GM12878 (cell line): ENCODE data around the gene CXCL8. TPM values are rescaled to one million over a fixed set of nuclear protein-coding genes. Genes with fewer than 3 reads are reported as not detected.

Experiments used
- ATAC-seq: fragments of 200-7000 bp; cut with Tn5 transposase; 3 replicates; pipeline ENCODE4 v1.9.1; 2020; ENCODE audit warnings: mild to moderate bottlenecking, moderate library complexity
- BruUV-seq: library from RNA; stranded (reverse); fragments of 400-500 nt; replicated peaks from 2 replicates; lab custom pipeline; 2021; lab: Mats Ljungman, UMichigan
- CTCF ChIA-PET: fragments of 300-600 bp; sonication (Branson Sonifier 250); formaldehyde crosslinking; extraction: SDS; loops from one replicate; lab custom pipeline; 2021; ENCODE audit warnings: inconsistent platforms; lab: Yijun Ruan, JAX
- POLR2A ChIA-PET: fragments of 350-600 bp; formaldehyde crosslinking; extraction: SDS; loops from one replicate; lab custom pipeline; 2021; ENCODE audit warnings: inconsistent platforms; lab: Charles Lee
- RAD21 ChIA-PET: fragments of 300-600 bp; sonication (Branson Sonifier 250); formaldehyde crosslinking; loops from one replicate; lab custom pipeline; 2023; ENCODE audit warnings: antibody characterized with exemption; ENCODE audit not compliant: unreplicated experiment; lab: Charles Lee
- SMC1A ChIA-PET: fragments of 300-600 bp; sonication (Branson Sonifier 250); formaldehyde crosslinking; loops from one replicate; lab custom pipeline; 2023; ENCODE audit not compliant: unreplicated experiment, uncharacterized antibody; lab: Charles Lee
- DNase-seq: peaks from one replicate; pipeline ENCODE4 v3.0.0-alpha.2; 2011; ENCODE audit warnings: low read depth, low spot score
- FAIRE-seq: peaks from 3 replicates; lab custom pipeline; 2011; peaks lifted over from hg19 to GRCh38; lab: Jason Lieb, UNC
- H2AFZ ChIP-seq: 2 replicates; pipeline ENCODE4 v1.6.0; 2011; ENCODE audit warnings: low read depth, low read length, control low read depth; ENCODE audit not compliant: control insufficient read depth
- H3K27ac ChIP-seq: 2 replicates; pipeline ENCODE4 v1.5.1; 2011; ENCODE audit warnings: control low read depth; ENCODE audit not compliant: control insufficient read depth, insufficient read depth
- H3K27me3 ChIP-seq, 2 experiments: replicated peaks in 1 of 2; 2 replicates each; pipeline versions ENCODE4 v1.6.0 to v1.6.1; 2011; ENCODE audit warnings: low read length in 1 of 2; ENCODE audit not compliant: control insufficient read depth in 2 of 2, insufficient read depth in 2 of 2
- H3K36me3 ChIP-seq, 2 experiments: 2 replicates each; pipeline ENCODE4 v1.5.1; 2011; ENCODE audit warnings: low read length in 1 of 2; ENCODE audit not compliant: control insufficient read depth in 2 of 2, insufficient read depth in 2 of 2
- H3K4me1 ChIP-seq: 2 replicates; pipeline ENCODE4 v1.6.1; 2011; ENCODE audit warnings: mild to moderate bottlenecking, low read length, moderate library complexity, mixed read lengths; ENCODE audit not compliant: control insufficient read depth, insufficient read depth
- H3K4me2 ChIP-seq: 2 replicates; pipeline ENCODE4 v1.6.0; 2011; ENCODE audit warnings: control low read depth; ENCODE audit not compliant: control insufficient read depth, insufficient read depth
- H3K4me3 ChIP-seq: fragments of 200-600 bp; sonication (generic); 2 replicates; pipeline ENCODE4 v1.5.1; 2016
- H3K79me2 ChIP-seq: 2 replicates; pipeline ENCODE4 v1.6.0; 2011; ENCODE audit warnings: low read length; ENCODE audit not compliant: control insufficient read depth, insufficient read depth
- H3K9ac ChIP-seq: 2 replicates; pipeline ENCODE4 v1.8.0; 2011; ENCODE audit warnings: low read length, control low read depth, mixed read lengths; ENCODE audit not compliant: control insufficient read depth, insufficient read depth
- H3K9me3 ChIP-seq: replicated peaks from 3 replicates; pipeline ENCODE4 v1.5.1; 2011; ENCODE audit warnings: mild to moderate bottlenecking, low read length; ENCODE audit not compliant: control insufficient read depth, insufficient read depth
- H4K20me1 ChIP-seq: 2 replicates; pipeline ENCODE4 v1.6.0; 2011; ENCODE audit not compliant: control insufficient read depth, insufficient read depth
- CHD4 ChIP-seq: fragments of 200-600 bp; sonication (generic); IDR thresholded peaks from 2 replicates; pipeline ENCODE4 v1.6.1; 2016; ENCODE audit warnings: mild to moderate bottlenecking
- CREB1 ChIP-seq: IDR thresholded peaks from 2 replicates; pipeline ENCODE4 v1.6.1; 2012; ENCODE audit warnings: low read depth, mild to moderate bottlenecking, inconsistent platforms
- IKZF2 ChIP-seq, 2 experiments: fragments of 450-650 bp; IDR thresholded peaks; 2 replicates each; pipeline ENCODE4 v1.6.1; 2017; ENCODE audit warnings: mild to moderate bottlenecking in 2 of 2, moderate library complexity in 2 of 2
- NBN ChIP-seq: fragments of 450-650 bp; IDR thresholded peaks from 2 replicates; pipeline ENCODE4 v1.6.1; 2016
- NFYB ChIP-seq: IDR thresholded peaks from 2 replicates; pipeline ENCODE4 v1.6.1; 2011; ENCODE audit warnings: low read depth, mild to moderate bottlenecking, low read length, improper control_type of control experiment, moderate library complexity; ENCODE audit not compliant: insufficient read depth
- NKRF ChIP-seq: fragments of 450-650 bp; conservative IDR thresholded peaks from 2 replicates; pipeline ENCODE4 v1.6.1; 2017; ENCODE audit warnings: mild to moderate bottlenecking, moderate library complexity
- REST ChIP-seq: IDR thresholded peaks from 2 replicates; pipeline ENCODE4 v1.6.1; 2012; ENCODE audit warnings: mild to moderate bottlenecking, low read depth, low read length
- SIN3A ChIP-seq: IDR thresholded peaks from 2 replicates; pipeline ENCODE4 v1.6.1; 2012; ENCODE audit warnings: low read depth, low read length, improper control_type of control experiment
- SMAD5 ChIP-seq: IDR thresholded peaks from 2 replicates; pipeline ENCODE4 v1.6.1; 2016; ENCODE audit warnings: antibody characterized with exemption, low read depth
- TARDBP ChIP-seq: IDR thresholded peaks from 2 replicates; pipeline ENCODE4 v1.6.1; 2016; ENCODE audit warnings: borderline replicate concordance
- WRNIP1 ChIP-seq: IDR thresholded peaks from 2 replicates; pipeline ENCODE4 v1.6.1; 2011; ENCODE audit warnings: low read depth, low read length, improper control_type of control experiment, borderline replicate concordance
- YBX1 ChIP-seq: fragments of 450-650 bp; IDR thresholded peaks from 2 replicates; pipeline ENCODE4 v1.6.1; 2016; ENCODE audit warnings: antibody characterized with exemption
- WGBS: methylation state at CpG from one replicate; pipeline ENCODE4 v1.1.6; 2016; ENCODE audit warnings: low lambda C conversion rate; ENCODE audit not compliant: insufficient replicate concordance, insufficient coverage; ENCODE audit errors: missing lambda C conversion rate; 5-methylcytosine and 5-hydroxymethylcytosine counted together
- in situ Hi-C: fragments of 300-500 bp; cut with MboI; formaldehyde crosslinking; loops from 9 replicates; pipeline ENCODE4 v1.14.3; 2018; ENCODE audit warnings: mixed read lengths
- intact Hi-C: fragments of 100-400 bp; cut with micrococcal nuclease; formaldehyde crosslinking; loops from one replicate; pipeline ENCODE4 v1.14.2; 2022; ENCODE audit not compliant: unreplicated experiment
- polyA plus RNA-seq, 11 experiments: library from polyadenylated mRNA; depleted of rRNA in 4 of 11; unstranded in 6 of 11; stranded (reverse) in 5 of 11; fragments of >200 nt; fragmentation: Nextera tagmentation in 4 of 11; fragmentation: Illumina TruSeq in 1 of 11; extraction: Ambion mirVana in 4 of 11; extraction: Trizol in 1 of 11; gene quantifications; 1 replicate in 1 of 11; 2 replicates in 10 of 11; pipeline versions ENCODE4 v1.2.1 to v1.2.3, GENCODE V29; 2011 to 2016; ENCODE audit warnings: inconsistent platforms in 2 of 11, missing spikeins in 2 of 11, low read depth in 1 of 11
- total RNA-seq, 4 experiments: library from RNA; depleted of rRNA in 3 of 4; stranded (reverse); fragments of >200 nt in 3 of 4; fragmentation: Illumina TruSeq in 1 of 4; extraction: Trizol in 1 of 4; gene quantifications; 2 replicates each; pipeline versions ENCODE4 v1.2.1 to v1.2.3, GENCODE V29; 2013 to 2021
- TF ChIP-seq, protein P1 (sequence below): fragments of 450-650 bp; IDR thresholded peaks from 2 replicates; pipeline ENCODE4 v1.6.1; 2014; ENCODE audit warnings: mild to moderate bottlenecking
- TF ChIP-seq, protein P2 (sequence below): IDR thresholded peaks from 2 replicates; pipeline ENCODE4 v1.6.1; 2012; ENCODE audit warnings: improper control_type of control experiment, low read depth, low read length; ENCODE audit not compliant: insufficient replicate concordance

The CXCL8 gene
- total and polyA plus RNA-seq, 10 of the 15 experiments (the other 5 are each of a cell fraction or from before 2014, with no cell fraction given) = 0.09 to 0.36 (median 0.19) TPM; not detected in 1

DNA sequence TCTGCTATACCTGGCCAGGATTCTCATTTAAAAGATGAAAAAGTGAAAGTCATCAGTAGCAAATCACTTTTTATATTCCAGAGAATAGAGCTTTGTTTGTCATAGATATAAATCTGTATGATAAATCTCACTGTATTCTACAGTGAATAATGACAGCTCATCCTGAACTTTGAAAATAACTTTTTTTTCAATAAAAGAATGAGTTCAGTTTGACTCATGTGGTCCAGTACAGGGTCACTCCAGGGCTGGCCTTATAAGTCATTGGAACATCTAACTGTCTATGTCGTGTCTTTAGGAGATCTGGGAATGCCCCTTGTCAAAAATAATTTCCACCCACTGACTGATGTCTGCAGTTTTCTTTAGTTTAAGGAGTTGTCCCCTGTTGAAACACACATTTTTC is 18.5 kb upstream of the CXCL8 start:
- Histone ChIP-seq H3K4me2 (no peak overlapping the region), H3K27me3 (no peaks in the 10 kb centered on the region), H3K9me3 (no peaks in the 10 kb centered on the region; the same call in 2 of the 3 replicates), H2AFZ (no peak overlapping the region), H3K27ac (no peak overlapping the region), H3K36me3 (no peaks in the 10 kb centered on the region), H3K79me2 (no peaks in the 10 kb centered on the region), H4K20me1 (no peaks in the 10 kb centered on the region), H3K4me3 (no peak overlapping the region), H3K4me1 (peaks cover 17% of the 10 kb centered on the region), H3K9ac (no peak overlapping the region)
- CTCF ChIA-PET = interaction anchor here (0.6 to 3.4 kb wide), 5 partner anchors 8 to 315 kb away, joined by 3 to 25 read pairs (median 4); no protein-coding TSS in a partner anchor
- ATAC-seq (no peak), FAIRE-seq (no peak), DNase-seq (no peak)
- BruUV-seq = no TSS peak
- SMC1A ChIA-PET = interaction anchor here (1.0 to 3.4 kb wide), 2 partner anchors 8 to 9 kb away, joined by 3 to 22 read pairs; no protein-coding TSS in a partner anchor
- RAD21 ChIA-PET = no interaction called here
- in situ Hi-C loops (no loop called here), intact Hi-C loops (no loop called here)
- POLR2A ChIA-PET = no interaction called here
- WGBS = 0% methylated on average over 1 of the region's 1 CpG
- TF ChIP-seq NFYB (no peak), TARDBP (no peak), IKZF2 (IDR thresholded peaks at IDR 0.05) (no peak), REST (no peak), NKRF (no peak), NBN (no peak), CREB1 (no peak), CHD4 (no peak), YBX1 (no peak), SMAD5 (no peak), SIN3A (no peak), WRNIP1 (no peak)
- TF ChIP-seq, protein P1, sequence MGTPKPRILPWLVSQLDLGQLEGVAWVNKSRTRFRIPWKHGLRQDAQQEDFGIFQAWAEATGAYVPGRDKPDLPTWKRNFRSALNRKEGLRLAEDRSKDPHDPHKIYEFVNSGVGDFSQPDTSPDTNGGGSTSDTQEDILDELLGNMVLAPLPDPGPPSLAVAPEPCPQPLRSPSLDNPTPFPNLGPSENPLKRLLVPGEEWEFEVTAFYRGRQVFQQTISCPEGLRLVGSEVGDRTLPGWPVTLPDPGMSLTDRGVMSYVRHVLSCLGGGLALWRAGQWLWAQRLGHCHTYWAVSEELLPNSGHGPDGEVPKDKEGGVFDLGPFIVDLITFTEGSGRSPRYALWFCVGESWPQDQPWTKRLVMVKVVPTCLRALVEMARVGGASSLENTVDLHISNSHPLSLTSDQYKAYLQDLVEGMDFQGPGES = no peak
- TF ChIP-seq, protein P2, sequence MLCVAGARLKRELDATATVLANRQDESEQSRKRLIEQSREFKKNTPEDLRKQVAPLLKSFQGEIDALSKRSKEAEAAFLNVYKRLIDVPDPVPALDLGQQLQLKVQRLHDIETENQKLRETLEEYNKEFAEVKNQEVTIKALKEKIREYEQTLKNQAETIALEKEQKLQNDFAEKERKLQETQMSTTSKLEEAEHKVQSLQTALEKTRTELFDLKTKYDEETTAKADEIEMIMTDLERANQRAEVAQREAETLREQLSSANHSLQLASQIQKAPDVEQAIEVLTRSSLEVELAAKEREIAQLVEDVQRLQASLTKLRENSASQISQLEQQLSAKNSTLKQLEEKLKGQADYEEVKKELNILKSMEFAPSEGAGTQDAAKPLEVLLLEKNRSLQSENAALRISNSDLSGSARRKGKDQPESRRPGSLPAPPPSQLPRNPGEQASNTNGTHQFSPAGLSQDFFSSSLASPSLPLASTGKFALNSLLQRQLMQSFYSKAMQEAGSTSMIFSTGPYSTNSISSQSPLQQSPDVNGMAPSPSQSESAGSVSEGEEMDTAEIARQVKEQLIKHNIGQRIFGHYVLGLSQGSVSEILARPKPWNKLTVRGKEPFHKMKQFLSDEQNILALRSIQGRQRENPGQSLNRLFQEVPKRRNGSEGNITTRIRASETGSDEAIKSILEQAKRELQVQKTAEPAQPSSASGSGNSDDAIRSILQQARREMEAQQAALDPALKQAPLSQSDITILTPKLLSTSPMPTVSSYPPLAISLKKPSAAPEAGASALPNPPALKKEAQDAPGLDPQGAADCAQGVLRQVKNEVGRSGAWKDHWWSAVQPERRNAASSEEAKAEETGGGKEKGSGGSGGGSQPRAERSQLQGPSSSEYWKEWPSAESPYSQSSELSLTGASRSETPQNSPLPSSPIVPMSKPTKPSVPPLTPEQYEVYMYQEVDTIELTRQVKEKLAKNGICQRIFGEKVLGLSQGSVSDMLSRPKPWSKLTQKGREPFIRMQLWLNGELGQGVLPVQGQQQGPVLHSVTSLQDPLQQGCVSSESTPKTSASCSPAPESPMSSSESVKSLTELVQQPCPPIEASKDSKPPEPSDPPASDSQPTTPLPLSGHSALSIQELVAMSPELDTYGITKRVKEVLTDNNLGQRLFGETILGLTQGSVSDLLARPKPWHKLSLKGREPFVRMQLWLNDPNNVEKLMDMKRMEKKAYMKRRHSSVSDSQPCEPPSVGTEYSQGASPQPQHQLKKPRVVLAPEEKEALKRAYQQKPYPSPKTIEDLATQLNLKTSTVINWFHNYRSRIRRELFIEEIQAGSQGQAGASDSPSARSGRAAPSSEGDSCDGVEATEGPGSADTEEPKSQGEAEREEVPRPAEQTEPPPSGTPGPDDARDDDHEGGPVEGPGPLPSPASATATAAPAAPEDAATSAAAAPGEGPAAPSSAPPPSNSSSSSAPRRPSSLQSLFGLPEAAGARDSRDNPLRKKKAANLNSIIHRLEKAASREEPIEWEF = no peak
